GM06990 (cell line): ENCODE measurements around the gene RAB40A.
A peak's percentile ranks its signal among the peaks of the same experiment; 100 is the strongest.
"Not testable (repeated sequence)": the region's sequence is repeated elsewhere in the genome, so short reads cannot be mapped to it uniquely, and the experiment has no call there.

Experiments
- DNase-seq: peaks from one replicate; pipeline ENCODE4 v3.0.0-alpha.2; 2011; ENCODE audit not compliant: insufficient read length; ENCODE audit errors: extremely low read depth
- H3K27me3 ChIP-seq: replicated peaks from 2 replicates; pipeline ENCODE4 v1.6.0; 2011; ENCODE audit warnings: low read length; ENCODE audit not compliant: control insufficient read depth, insufficient read depth
- H3K36me3 ChIP-seq: 2 replicates; pipeline ENCODE4 v1.5.1; 2011; ENCODE audit warnings: low read length; ENCODE audit not compliant: control insufficient read depth, insufficient read depth
- H3K4me3 ChIP-seq: replicated peaks from 2 replicates; pipeline ENCODE4 v1.5.1; 2011; ENCODE audit warnings: low read depth, mild to moderate bottlenecking, control low read depth, low read length
- CTCF ChIP-seq: IDR thresholded peaks from 2 replicates; pipeline ENCODE4 v1.5.1; 2011; ENCODE audit warnings: low read length, control low read depth, mild to moderate bottlenecking, inconsistent platforms; ENCODE audit not compliant: insufficient read depth, poor library complexity, severe bottlenecking

RAB40A gene

GRCh38 chrX:103488794-103489193 lies 30.5 kb downstream of the RAB40A start:
- H3K4me3 ChIP-seq: no peak overlapping the region
- no peaks in the 10 kb centered on the region for H3K36me3 ChIP-seq
- no peak for TF ChIP-seq CTCF
- DNase-seq: no peak
- no peaks in the 10 kb centered on the region for H3K27me3 ChIP-seq

- TF ChIP-seq CTCF: peak; percentile 40
- no peaks in the 10 kb centered on the region for H3K36me3 ChIP-seq
- no peaks in the 10 kb centered on the region for H3K27me3 ChIP-seq
- H3K4me3 ChIP-seq: no peak overlapping the region
- DNase-seq: no peak
Observed at GRCh38 chrX:103488332-103488731, 31.0 kb downstream of the RAB40A start.

GRCh38 chrX:103483720-103484119 lies 35.6 kb downstream of the RAB40A start:
- DNase-seq: no peak
- Histone ChIP-seq H3K27me3 (no peaks in the 10 kb centered on the region), H3K4me3 (no peak overlapping the region), H3K36me3 (no peaks in the 10 kb centered on the region)
- no peak for TF ChIP-seq CTCF

- Histone ChIP-seq H3K36me3 (no peaks in the 10 kb centered on the region), H3K27me3 (no peaks in the 10 kb centered on the region), H3K4me3 (no peak overlapping the region)
- no peak for TF ChIP-seq CTCF
- no peak for DNase-seq
Observed at GRCh38 chrX:103480526-103480925, 38.8 kb downstream of the RAB40A start.

GRCh38 chrX:103477496-103477895 lies 41.8 kb downstream of the RAB40A start:
- no peaks in the 10 kb centered on the region for H3K27me3 ChIP-seq
- no peak for DNase-seq
- no peak overlapping the region for H3K4me3 ChIP-seq
- H3K36me3 ChIP-seq: no peaks in the 10 kb centered on the region
- no peak for TF ChIP-seq CTCF

GRCh38 chrX:103475381-103475780 lies 43.9 kb downstream of the RAB40A start:
- no peaks in the 10 kb centered on the region for H3K36me3 ChIP-seq
- H3K27me3 ChIP-seq: no peaks in the 10 kb centered on the region
- no peak overlapping the region for H3K4me3 ChIP-seq
- no peak for TF ChIP-seq CTCF
- no peak for DNase-seq

GRCh38 chrX:103469977-103470376 lies 49.3 kb downstream of the RAB40A start:
- not testable (repeated sequence) for DNase-seq, H3K27me3 ChIP-seq, H3K36me3 ChIP-seq, H3K4me3 ChIP-seq
